H9 (cell line): ENCODE data around the gene ZNF608. TPM values are rescaled to one million over a fixed set of nuclear protein-coding genes. Genes with fewer than 3 reads are reported as not detected.

Experiments
- DNase-seq: peaks from one replicate; pipeline ENCODE4 v3.0.0-alpha.2; 2017
- H2AFZ ChIP-seq: one replicate; pipeline ENCODE4 v1.6.1; 2013; ENCODE audit warnings: mild to moderate bottlenecking, low read length, control low read depth, moderate library complexity
- H2AK5ac ChIP-seq: 2 replicates; pipeline ENCODE4 v1.6.1; 2013; ENCODE audit warnings: low read length, control low read depth, mixed read lengths; ENCODE audit not compliant: insufficient read length
- H2BK120ac ChIP-seq: one replicate; pipeline ENCODE4 v1.6.1; 2013; ENCODE audit warnings: low read depth, mild to moderate bottlenecking, low read length, control low read depth, inconsistent platforms; ENCODE audit not compliant: poor library complexity, severe bottlenecking
- H2BK12ac ChIP-seq: 2 replicates; pipeline ENCODE4 v1.6.1; 2013; ENCODE audit warnings: low read length, control low read depth, mixed read lengths, low read depth; ENCODE audit not compliant: insufficient read length
- H2BK15ac ChIP-seq: 2 replicates; pipeline ENCODE4 v1.6.1; 2013; ENCODE audit warnings: low read depth, low read length, control low read depth
- H2BK20ac ChIP-seq: one replicate; pipeline ENCODE4 v1.6.1; 2013; ENCODE audit warnings: low read depth, mild to moderate bottlenecking, low read length, control low read depth, inconsistent platforms; ENCODE audit not compliant: poor library complexity, severe bottlenecking
- H2BK5ac ChIP-seq: 2 replicates; pipeline ENCODE4 v1.6.1; 2013; ENCODE audit warnings: low read length, control low read depth, mixed read lengths; ENCODE audit not compliant: insufficient read length
- H3K14ac ChIP-seq: 2 replicates; pipeline ENCODE4 v1.6.1; 2013; ENCODE audit warnings: low read length, control low read depth; ENCODE audit not compliant: insufficient read depth
- H3K18ac ChIP-seq: 2 replicates; pipeline ENCODE4 v1.6.1; 2013; ENCODE audit warnings: low read depth, mild to moderate bottlenecking, mixed read lengths, low read length, control low read depth; ENCODE audit not compliant: insufficient read length
- H3K23ac ChIP-seq: 2 replicates; pipeline ENCODE4 v1.6.1; 2013; ENCODE audit warnings: low read length, control low read depth, mixed read lengths, low read depth; ENCODE audit not compliant: insufficient read length
- H3K23me2 ChIP-seq: 2 replicates; pipeline ENCODE4 v1.6.1; 2013; ENCODE audit warnings: low read depth, mild to moderate bottlenecking, mixed read lengths, low read length, control low read depth; ENCODE audit not compliant: insufficient read length, poor library complexity, severe bottlenecking
- H3K27ac ChIP-seq: 2 replicates; pipeline ENCODE4 v1.5.1; 2013; ENCODE audit warnings: low read length, control low read depth, mixed read lengths, low read depth; ENCODE audit not compliant: insufficient read length
- H3K27me3 ChIP-seq: 2 replicates; pipeline ENCODE4 v1.6.1; 2013; ENCODE audit warnings: low read length, control low read depth, inconsistent platforms; ENCODE audit not compliant: insufficient read depth
- H3K4ac ChIP-seq: 2 replicates; pipeline ENCODE4 v1.6.1; 2013; ENCODE audit warnings: low read depth, mild to moderate bottlenecking, control low read depth, inconsistent platforms, low read length, moderate library complexity
- H3K4me1 ChIP-seq: 2 replicates; pipeline ENCODE4 v1.6.1; 2013; ENCODE audit warnings: low read length, control low read depth, inconsistent platforms; ENCODE audit not compliant: insufficient read depth
- H3K4me2 ChIP-seq: 2 replicates; pipeline ENCODE4 v1.6.1; 2013; ENCODE audit warnings: low read length, control low read depth, mixed read lengths; ENCODE audit not compliant: insufficient read length, insufficient read depth
- H3K56ac ChIP-seq: 2 replicates; pipeline ENCODE4 v1.6.1; 2013; ENCODE audit warnings: low read depth, mild to moderate bottlenecking, mixed read lengths, low read length, control low read depth; ENCODE audit not compliant: insufficient read length
- H3K79me1 ChIP-seq: 2 replicates; pipeline ENCODE4 v1.6.1; 2013; ENCODE audit warnings: low read depth, mild to moderate bottlenecking, moderate library complexity, low read length, control low read depth, inconsistent platforms; ENCODE audit not compliant: insufficient read depth, poor library complexity, severe bottlenecking
- H3K79me2 ChIP-seq: 2 replicates; pipeline ENCODE4 v1.6.1; 2013; ENCODE audit warnings: low read length, control low read depth, inconsistent platforms; ENCODE audit not compliant: insufficient read depth
- H3K9ac ChIP-seq: 2 replicates; pipeline ENCODE4 v1.6.1; 2013; ENCODE audit warnings: low read length, control low read depth, mixed read lengths; ENCODE audit not compliant: insufficient read length; ENCODE audit errors: extremely low read depth
- H3K9me3 ChIP-seq: one replicate; pipeline ENCODE4 v1.6.1; 2013; ENCODE audit warnings: low read depth, low read length, inconsistent platforms; ENCODE audit not compliant: control insufficient read depth
- H3T11ph ChIP-seq: one replicate; pipeline ENCODE4 v1.6.1; 2013; ENCODE audit warnings: mild to moderate bottlenecking, low read length, control low read depth, inconsistent platforms
- H4K20me1 ChIP-seq: one replicate; pipeline ENCODE4 v1.6.1; 2013; ENCODE audit not compliant: control insufficient read depth, insufficient read length, insufficient read depth
- H4K5ac ChIP-seq: 2 replicates; pipeline ENCODE4 v1.6.1; 2013; ENCODE audit warnings: low read depth, mild to moderate bottlenecking, mixed read lengths, low read length, control low read depth; ENCODE audit not compliant: insufficient read length
- H4K8ac ChIP-seq: replicated peaks from 2 replicates; pipeline ENCODE4 v1.6.1; 2013; ENCODE audit warnings: low read length, control low read depth, mixed read lengths, low read depth; ENCODE audit not compliant: insufficient read length
- H4K91ac ChIP-seq: 2 replicates; pipeline ENCODE4 v1.6.1; 2013; ENCODE audit warnings: low read depth, mild to moderate bottlenecking, moderate library complexity, mixed read lengths, low read length, control low read depth; ENCODE audit not compliant: insufficient read length
- H3K27ac Mint-ChIP-seq, 3 experiments: 2 replicates in 2 of 3; 3 replicates in 1 of 3; pipeline ENCODE4 v1.8.0; 2020 to 2021; ENCODE audit warnings: mixed read lengths in 3 of 3, mild to moderate bottlenecking in 1 of 3, moderate library complexity in 1 of 3
- H3K27me3 Mint-ChIP-seq: 2 replicates; pipeline ENCODE4 v1.8.0; 2021; ENCODE audit warnings: low read depth, mild to moderate bottlenecking, moderate library complexity, mixed read lengths
- H3K36me3 Mint-ChIP-seq, 3 experiments: 2 replicates in 2 of 3; 3 replicates in 1 of 3; pipeline ENCODE4 v1.8.0; 2020 to 2021; ENCODE audit warnings: low read depth in 3 of 3, mixed read lengths in 3 of 3; ENCODE audit not compliant: insufficient read depth in 1 of 3
- H3K4me1 Mint-ChIP-seq, 2 experiments: 2 replicates each; pipeline ENCODE4 v1.8.0; 2020; ENCODE audit warnings: mixed read lengths in 2 of 2
- H3K4me3 Mint-ChIP-seq, 2 experiments: 2 replicates in 1 of 2; 3 replicates in 1 of 2; pipeline ENCODE4 v1.8.0; 2020 to 2021; ENCODE audit warnings: mild to moderate bottlenecking in 2 of 2, mixed read lengths in 2 of 2, moderate library complexity in 1 of 2
- H3K9me3 Mint-ChIP-seq, 2 experiments: 2 replicates in 1 of 2; 3 replicates in 1 of 2; pipeline ENCODE4 v1.8.0; 2020; ENCODE audit warnings: mild to moderate bottlenecking in 2 of 2, mixed read lengths in 2 of 2, moderate library complexity in 1 of 2
- WGBS: extraction: QIAGEN DNeasy Blood & Tissue Kit; methylation state at CpG from one replicate; pipeline ENCODE4 v1.1.7; 2013; ENCODE audit warnings: missing lambda C conversion rate, low lambda C conversion rate, mixed read lengths; ENCODE audit not compliant: insufficient read length; ENCODE audit errors: extremely low coverage; 5-methylcytosine and 5-hydroxymethylcytosine counted together
- total RNA-seq: library from RNA; stranded (reverse); gene quantifications from 2 replicates; pipeline ENCODE4 v1.2.1, GENCODE V29; 2021
- TF ChIP-seq, protein P1 (sequence below): fragments of 200-600 bp; sonication (generic); conservative IDR thresholded peaks from 3 replicates; pipeline ENCODE4 v1.8.0; 2021; ENCODE audit warnings: antibody characterized with exemption, mild to moderate bottlenecking

ZNF608 gene
- total RNA-seq, 1 experiment from 2014 or later: 67.0 TPM

DNA sequence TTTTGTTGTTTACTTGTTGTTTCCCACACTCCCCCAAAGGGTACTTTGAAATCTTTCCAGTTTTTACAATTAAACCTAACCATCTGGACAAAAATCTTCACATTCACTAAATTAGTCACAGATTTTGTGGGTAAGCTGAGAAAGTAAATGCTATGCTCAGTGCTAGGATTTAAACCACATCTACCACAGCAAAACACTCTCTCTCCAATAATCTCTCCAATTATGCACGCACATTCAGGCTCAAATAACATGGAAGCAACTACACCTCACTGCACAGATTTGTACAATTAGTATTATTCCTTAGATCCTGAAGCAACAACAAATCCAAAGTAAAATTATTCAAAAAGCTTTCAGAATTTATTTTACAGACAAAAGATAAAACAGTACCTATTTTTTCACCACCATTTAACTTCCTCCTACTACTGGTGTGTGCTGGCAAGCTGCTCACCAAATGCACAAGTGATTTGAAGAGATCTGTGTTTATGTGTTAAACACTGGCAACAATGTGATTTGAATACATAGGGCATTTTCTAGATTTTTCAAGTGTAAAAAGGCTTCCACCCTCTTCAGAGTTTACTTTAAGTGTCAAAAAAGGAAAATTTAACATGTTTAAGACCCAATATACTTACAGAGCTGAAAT, 16.6 kb downstream of the ZNF608 start:
- Histone ChIP-seq H3K4ac (no peak overlapping the region), H3K79me1 (peaks cover 13% of the 10 kb centered on the region), H2BK120ac (no peak overlapping the region), H4K8ac (no peak overlapping the region), H4K91ac (no peak overlapping the region), H2AFZ (no peak overlapping the region), H2BK12ac (no peak overlapping the region), H3K27ac (no peak overlapping the region), H3T11ph (no peak overlapping the region), H2BK20ac (no peak overlapping the region), H2BK15ac (no peak overlapping the region), H3K4me1 (peaks cover 4% of the 10 kb centered on the region; the same call in 1 of the 2 replicates), H3K9ac (no peak overlapping the region), H3K4me2 (no peak overlapping the region), H4K5ac (no peak overlapping the region), H2AK5ac (no peak overlapping the region), H3K27me3 (no peaks in the 10 kb centered on the region), H3K9me3 (no peaks in the 10 kb centered on the region), H3K79me2 (peaks cover 63% of the 10 kb centered on the region; the same call in 1 of the 2 replicates), H4K20me1 (no peaks in the 10 kb centered on the region), H3K14ac (no peak overlapping the region), H3K18ac (no peak overlapping the region), H3K23ac (no peak overlapping the region), H2BK5ac (no peak overlapping the region), H3K56ac (no peak overlapping the region), H3K23me2 (no peaks in the 10 kb centered on the region)
- Mint-ChIP-seq H3K36me3 (peaks cover 2 to 13% (median 12%) of the 10 kb centered on the region in 3 experiments; a peak in 5 of 7 replicates), H3K27ac (peak overlapping the region; percentile 24 to 63 (median 37); a peak in 5 of 7 replicates), H3K4me1 (peaks cover 48 to 72% of the 10 kb centered on the region in 2 experiments), H3K4me3 (no peak overlapping the region), H3K27me3 (no peaks in the 10 kb centered on the region), H3K9me3 (no peaks in the 10 kb centered on the region)
- TF ChIP-seq, protein P1, sequence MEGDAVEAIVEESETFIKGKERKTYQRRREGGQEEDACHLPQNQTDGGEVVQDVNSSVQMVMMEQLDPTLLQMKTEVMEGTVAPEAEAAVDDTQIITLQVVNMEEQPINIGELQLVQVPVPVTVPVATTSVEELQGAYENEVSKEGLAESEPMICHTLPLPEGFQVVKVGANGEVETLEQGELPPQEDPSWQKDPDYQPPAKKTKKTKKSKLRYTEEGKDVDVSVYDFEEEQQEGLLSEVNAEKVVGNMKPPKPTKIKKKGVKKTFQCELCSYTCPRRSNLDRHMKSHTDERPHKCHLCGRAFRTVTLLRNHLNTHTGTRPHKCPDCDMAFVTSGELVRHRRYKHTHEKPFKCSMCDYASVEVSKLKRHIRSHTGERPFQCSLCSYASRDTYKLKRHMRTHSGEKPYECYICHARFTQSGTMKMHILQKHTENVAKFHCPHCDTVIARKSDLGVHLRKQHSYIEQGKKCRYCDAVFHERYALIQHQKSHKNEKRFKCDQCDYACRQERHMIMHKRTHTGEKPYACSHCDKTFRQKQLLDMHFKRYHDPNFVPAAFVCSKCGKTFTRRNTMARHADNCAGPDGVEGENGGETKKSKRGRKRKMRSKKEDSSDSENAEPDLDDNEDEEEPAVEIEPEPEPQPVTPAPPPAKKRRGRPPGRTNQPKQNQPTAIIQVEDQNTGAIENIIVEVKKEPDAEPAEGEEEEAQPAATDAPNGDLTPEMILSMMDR: no peak
- no CpG with 5 or more reads among the region's 1 CpG for WGBS
- DNase-seq: no peak
